ENCODE data around the gene WBP11.

The WBP11 gene

GRCh38 chr12:14824012-14824634 lies 20.8 kb upstream of the WBP11 start:
- peak; percentile 24 for DNase-seq (ENCODE audit: low spot score)

- no peak for DNase-seq (ENCODE audit: low spot score)
Measured at GRCh38 chr12:14814014-14814413, 10.7 kb upstream of the WBP11 start, which contains the start of gene SMCO3. TSS of gene SMCO3 (minus strand) at chr12:14814182. CDS start at chr12:14806680, 7,502 bp downstream.

DNA sequence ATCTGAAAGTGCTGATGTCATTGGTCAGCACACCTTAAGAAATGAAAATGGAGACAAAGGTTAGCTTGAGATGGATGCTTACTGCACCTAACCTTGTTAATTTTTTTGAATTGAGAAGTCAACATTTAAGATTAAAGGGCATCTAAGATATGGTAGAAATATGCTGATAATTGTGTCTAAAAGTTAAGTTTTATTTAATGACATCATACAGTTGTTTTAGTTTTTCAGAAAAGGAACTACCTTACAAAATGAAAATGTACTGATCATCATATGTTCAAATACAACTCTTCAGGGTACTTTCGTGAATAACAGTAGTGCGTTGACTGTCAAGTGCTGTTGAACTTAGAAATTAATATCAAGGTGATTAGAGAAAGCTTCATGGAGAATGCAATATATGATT lies 8.2 kb upstream of the WBP11 start:
- no peak for DNase-seq (ENCODE audit: low spot score)

GRCh38 chr12:14810953-14811483 lies 7.7 kb upstream of the WBP11 start:
- DNase-seq (ENCODE audit: low spot score): no peak

- DNase-seq (ENCODE audit: low spot score): no peak
Measured at GRCh38 chr12:14810167-14810952, 7.1 kb upstream of the WBP11 start.

DNA sequence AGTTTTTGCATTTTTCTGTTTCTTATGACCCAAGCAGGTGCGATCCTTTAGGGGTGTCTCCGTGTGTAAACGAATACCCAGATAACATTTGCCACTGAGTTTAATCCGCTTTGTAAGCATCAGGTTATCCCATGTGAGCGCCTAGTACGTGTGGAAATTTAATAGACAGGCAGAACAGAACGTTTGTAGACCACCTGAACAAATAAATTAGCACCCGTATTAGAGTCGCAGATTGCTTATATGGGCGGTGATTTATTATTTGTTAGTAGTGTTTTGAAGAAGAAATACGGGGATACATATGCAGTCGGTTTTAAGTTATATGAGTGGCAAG lies 517 bp upstream of the WBP11 start:
- DNase-seq (ENCODE audit: low spot score): no peak

GRCh38 chr12:14802721-14803010 lies 612 bp downstream of the WBP11 start:
- no peak for DNase-seq (ENCODE audit: low spot score)

- no peak for DNase-seq (ENCODE audit: low spot score)
Measured at GRCh38 chr12:14802247-14802646, 1.0 kb downstream of the WBP11 start.

GRCh38 chr12:14795028-14795448 lies 8.2 kb downstream of the WBP11 start:
- no peak for DNase-seq (ENCODE audit: low spot score)

DNA sequence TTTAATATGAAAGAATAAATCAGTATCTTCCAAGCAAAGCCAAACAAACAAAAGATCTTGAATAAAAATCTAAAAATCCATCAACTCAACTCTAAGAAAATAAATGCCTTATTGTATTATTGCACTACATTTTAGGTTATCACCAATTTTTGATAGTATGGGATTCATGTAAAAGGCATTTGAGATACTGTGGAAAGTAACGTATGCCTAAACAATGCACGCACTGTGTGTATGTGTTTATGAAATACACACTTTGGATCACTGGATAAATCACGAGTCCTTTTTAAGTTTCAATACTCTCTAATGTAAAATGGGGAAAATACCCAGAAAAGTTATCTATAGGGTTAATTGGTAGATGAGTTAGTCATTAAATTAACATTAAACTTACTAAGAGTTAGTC lies 17.7 kb downstream of the WBP11 start:
- DNase-seq (ENCODE audit: low spot score): no peak

DNA sequence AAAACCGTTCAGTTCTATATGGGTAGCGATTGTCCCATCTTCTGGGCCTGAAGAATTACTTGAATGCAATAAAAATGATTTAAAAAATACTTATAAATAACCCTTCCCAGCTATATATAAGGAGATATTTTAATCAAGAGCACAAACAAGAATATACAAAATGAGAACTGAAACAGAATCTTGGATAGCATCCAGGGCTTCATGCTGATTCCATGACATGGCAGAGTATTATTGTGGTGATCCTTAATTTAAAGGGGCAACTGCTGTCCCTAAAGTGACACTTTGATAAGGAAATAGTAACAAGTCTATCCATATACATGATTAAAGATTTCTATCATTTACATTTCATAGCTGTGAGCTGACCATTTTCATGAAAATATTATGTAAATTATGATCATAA lies 18.8 kb downstream of the WBP11 start:
- DNase-seq (ENCODE audit: low spot score): no peak

- DNase-seq (ENCODE audit: low spot score): no peak
Measured at GRCh38 chr12:14782756-14783155, 20.5 kb downstream of the WBP11 start.

DNA sequence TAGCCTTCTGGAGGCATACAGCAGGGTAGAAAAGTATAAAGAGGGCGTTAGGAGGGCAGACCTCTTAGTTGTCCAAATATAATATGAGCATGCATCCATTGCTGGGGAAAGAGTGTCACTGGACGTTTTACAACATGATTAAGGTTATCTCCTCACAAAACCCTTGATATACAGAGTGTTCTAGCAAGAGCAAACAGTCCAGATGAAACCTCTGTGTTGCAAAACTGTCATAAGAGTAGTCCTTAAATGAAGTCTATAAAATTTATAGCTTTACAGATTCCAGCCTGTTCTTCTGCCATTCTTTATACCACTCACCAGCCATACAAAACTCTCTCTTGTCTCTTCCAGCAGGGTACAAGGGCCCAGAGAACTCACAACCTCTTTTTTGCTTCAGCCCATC lies 21.7 kb downstream of the WBP11 start:
- no peak for DNase-seq (ENCODE audit: low spot score)

DNA sequence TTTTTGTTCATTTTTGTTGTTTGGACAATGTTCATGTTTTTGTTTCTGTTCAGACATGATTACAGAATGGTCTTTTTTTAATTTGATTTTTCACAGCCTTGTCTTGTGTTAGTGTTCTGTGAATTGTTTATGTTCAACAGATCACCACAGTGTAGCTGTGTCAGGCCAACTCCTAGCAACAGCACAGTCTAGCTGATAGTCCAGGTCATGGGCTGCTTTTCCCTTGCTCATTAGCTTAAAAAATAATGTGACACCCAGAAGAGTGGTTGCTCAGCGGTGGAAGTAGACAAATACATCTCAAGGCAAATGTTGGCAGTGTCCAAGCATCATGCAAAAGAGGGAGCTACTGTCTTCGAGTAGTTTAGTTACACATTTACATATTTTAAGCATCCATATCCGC lies 22.4 kb downstream of the WBP11 start:
- DNase-seq (ENCODE audit: low spot score): no peak

DNA sequence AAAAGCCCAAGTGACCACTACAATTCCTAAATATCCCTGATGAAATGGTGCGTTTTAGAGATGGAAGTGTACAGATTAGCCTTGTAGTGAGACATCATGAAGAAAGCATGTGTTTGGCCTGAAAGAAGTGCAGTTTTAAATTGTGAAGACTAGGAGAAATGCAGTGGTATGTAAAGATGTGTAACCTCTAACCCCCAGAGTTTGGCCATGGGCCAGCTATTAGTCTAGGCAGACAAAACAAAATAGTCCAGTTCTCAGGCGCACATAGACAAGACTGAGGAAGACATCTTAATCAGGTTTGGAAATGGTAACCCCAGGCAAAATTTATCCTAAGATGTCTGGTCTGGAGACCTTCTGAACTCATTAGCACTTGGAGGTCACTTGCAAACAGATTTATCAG lies 23.4 kb downstream of the WBP11 start:
- DNase-seq (ENCODE audit: low spot score): no peak

DNA sequence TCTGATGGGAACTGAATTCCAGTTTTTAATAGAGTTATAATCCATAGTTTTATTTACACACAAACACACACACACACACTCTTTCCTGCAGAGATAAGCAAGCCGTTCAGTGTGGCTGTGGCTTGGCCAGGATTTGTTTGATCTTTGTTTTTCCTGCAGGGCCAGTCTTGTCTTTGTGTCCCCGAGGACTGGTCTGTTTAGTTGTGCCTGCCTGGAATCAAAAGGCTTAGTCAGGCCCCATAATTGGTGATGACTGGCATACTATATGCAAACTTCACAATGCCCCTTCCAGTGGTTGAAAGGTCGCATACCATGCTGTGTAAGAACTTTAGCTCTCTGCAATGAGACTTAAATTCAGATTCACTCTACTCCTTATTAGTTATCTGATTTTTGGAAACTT lies 26.0 kb downstream of the WBP11 start:
- no peak for DNase-seq (ENCODE audit: low spot score)

- DNase-seq (ENCODE audit: low spot score): peak; percentile 26
Measured at GRCh38 chr12:14776236-14776961, 26.9 kb downstream of the WBP11 start.

DNA sequence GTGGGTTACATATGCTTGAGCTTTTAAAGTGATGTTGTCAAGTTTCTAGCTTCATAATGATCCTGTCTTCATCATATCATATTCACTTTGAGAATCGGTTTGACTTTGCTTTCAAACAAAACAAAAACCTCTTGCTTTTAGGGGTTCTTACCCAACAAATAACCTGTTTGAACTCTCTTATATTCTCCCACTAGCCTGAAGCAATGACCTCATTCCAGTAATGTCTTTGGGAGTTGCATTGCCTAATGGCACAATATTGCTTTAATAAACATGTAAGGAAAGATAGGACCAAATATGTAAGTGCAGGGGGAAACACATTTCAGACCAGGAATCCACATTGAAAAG lies 27.7 kb downstream of the WBP11 start:
- peak; percentile 40 for DNase-seq (ENCODE audit: low spot score)

DNA sequence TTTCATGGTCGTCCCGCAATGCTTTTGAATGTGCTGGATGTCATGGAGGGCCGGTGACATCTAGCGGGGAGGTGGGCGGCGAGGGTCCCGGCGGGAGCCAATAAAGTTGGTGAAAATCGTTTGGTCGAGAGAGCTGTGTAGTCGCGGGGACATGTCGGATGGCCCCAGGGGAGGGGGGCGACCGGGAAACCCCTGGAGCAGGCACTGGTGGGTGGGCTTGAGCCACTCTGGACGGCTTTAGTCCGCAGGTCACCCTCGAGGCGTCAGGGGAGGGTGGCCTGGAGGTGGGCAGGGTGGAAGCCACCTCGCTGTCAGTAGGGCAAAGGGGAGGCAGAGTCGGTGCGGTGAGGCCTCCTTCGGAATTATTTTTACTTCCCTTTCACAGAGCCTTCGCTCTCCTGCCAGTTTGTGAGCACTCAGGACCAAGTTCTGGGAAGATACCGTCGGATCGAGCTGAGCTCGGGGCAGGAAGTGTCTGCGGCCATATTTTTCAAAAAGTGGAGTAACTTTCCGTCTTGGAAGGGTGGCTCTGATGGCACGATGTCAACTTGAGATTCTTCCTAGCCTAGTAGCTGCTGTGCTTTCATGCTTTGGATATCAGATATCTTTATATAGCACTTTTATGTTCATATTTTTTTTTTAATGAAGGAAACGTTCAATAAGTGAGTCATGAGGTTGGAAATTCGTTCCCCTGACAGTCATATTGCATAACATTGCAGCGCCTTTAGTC lies 28.2 kb downstream of the WBP11 start:
- peak; percentile 6 for DNase-seq (ENCODE audit: low spot score)

DNA sequence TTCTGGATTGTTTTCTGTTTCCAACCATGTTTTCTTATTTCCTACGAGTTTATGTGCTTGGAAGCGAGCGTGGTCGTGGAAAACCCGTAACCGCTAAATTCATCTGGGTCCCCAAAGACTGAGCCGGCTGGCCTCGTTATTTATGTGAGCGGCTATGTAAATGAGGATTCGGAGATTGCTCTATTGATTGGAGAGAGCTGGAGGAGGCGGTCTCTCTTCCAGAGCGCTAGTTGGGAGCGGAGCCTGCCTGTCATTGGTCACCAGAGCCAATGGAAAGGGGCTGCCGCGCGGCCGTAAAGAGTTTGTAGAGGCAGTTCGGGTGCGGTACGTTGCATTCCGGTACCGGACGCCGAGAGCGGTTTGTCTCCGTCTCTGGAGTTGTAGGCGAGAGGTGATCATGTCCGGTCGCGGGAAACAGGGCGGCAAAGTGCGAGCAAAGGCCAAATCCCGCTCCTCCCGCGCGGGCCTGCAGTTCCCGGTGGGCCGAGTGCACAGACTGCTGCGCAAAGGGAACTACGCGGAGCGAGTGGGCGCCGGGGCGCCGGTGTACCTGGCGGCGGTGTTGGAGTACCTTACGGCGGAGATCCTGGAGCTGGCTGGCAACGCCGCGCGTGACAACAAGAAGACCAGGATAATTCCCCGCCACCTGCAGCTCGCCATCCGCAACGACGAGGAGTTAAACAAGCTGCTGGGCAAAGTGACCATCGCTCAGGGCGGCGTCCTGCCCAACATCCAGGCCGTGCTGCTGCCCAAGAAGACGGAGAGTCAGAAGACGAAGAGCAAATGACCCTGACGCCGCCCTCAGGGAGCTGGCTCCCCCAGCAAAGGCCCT lies 29.0 kb downstream of the WBP11 start:
- DNase-seq (ENCODE audit: low spot score): peak; percentile 96

GRCh38 chr12:14773685-14774073 lies 29.6 kb downstream of the WBP11 start:
- DNase-seq (ENCODE audit: low spot score): no peak

DNA sequence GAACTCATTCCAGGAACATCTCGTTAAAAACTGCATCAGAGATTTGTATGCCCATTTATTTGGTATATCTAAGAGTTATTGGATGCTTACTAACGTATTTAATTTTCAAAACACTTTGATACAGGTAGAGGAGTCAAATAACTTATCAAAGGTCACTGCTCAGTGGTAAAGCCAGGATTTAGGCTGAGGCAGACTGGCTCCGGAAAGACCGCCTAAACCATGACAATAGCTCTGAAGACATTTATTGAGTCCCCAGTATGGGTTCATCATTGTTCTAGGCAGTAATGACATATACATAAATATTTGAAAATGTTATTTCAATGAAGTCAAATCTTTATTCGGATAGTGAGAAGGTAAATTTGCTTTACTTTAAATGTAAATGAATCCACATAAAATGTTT lies 30.3 kb downstream of the WBP11 start:
- DNase-seq (ENCODE audit: low spot score): no peak
